Esophagus (tissue), 2 donors: ENCODE results near the gene ANK2. TPM values are rescaled to one million over a fixed set of nuclear protein-coding genes. Genes with fewer than 3 reads are reported as not detected.
"Not testable (repeated sequence)": the region's sequence is repeated elsewhere in the genome, so short reads cannot be mapped to it uniquely, and the experiment has no call there.

Experiments used
- H3K27ac ChIP-seq, 2 donors: one replicate each; pipeline ENCODE4 v1.5.1; 2013; ENCODE audit warnings: low read depth in 2 of 2, mild to moderate bottlenecking in 2 of 2, inconsistent platforms in 1 of 2, low read length in 1 of 2, moderate library complexity in 1 of 2
- H3K27me3 ChIP-seq, 2 donors: one replicate each; pipeline ENCODE4 v1.6.1; 2013; ENCODE audit warnings: low read length in 2 of 2, control low read depth in 1 of 2, mild to moderate bottlenecking in 1 of 2; ENCODE audit not compliant: insufficient read depth in 2 of 2, control insufficient read depth in 1 of 2
- H3K36me3 ChIP-seq, 2 donors: one replicate each; pipeline ENCODE4 v1.6.1; 2013; ENCODE audit warnings: low read length in 1 of 2; ENCODE audit not compliant: control insufficient read depth in 2 of 2, insufficient read depth in 2 of 2
- H3K4me1 ChIP-seq, 2 donors: one replicate each; pipeline ENCODE4 v1.6.1; 2013; ENCODE audit warnings: low read length in 1 of 2; ENCODE audit not compliant: control insufficient read depth in 2 of 2, insufficient read depth in 2 of 2
- H3K4me3 ChIP-seq, 2 donors: one replicate each; pipeline ENCODE4 v1.5.1; 2013; ENCODE audit warnings: low read length in 2 of 2, mild to moderate bottlenecking in 2 of 2, low read depth in 1 of 2, moderate library complexity in 1 of 2
- H3K9me3 ChIP-seq, 2 donors: one replicate each; pipeline ENCODE4 v1.6.1; 2013; ENCODE audit warnings: mild to moderate bottlenecking in 2 of 2, low read depth in 1 of 2, low read length in 1 of 2, moderate library complexity in 1 of 2; ENCODE audit not compliant: control insufficient read depth in 2 of 2, insufficient read depth in 1 of 2
- WGBS, 2 donors: extraction: QIAGEN DNeasy Blood & Tissue Kit; methylation state at CpG; one replicate each; pipeline ENCODE4 v1.1.7; 2013; 5-methylcytosine and 5-hydroxymethylcytosine counted together
- polyA plus RNA-seq, 2 donors: library from polyadenylated mRNA; stranded (reverse); fragments of 200-250 nt; gene quantifications; one replicate each; pipeline ENCODE4 v1.2.3, GENCODE V29; 2013
- donor health status: healthy with polysubstance abuse.
- donor health status: Bipolar disorder and iron deficiency.

ANK2 gene
- polyA plus RNA-seq, 2 donors = 0.51 to 1.4 TPM

GRCh38 chr4:113170805-113171468, 121.5 kb downstream of the ANK2 start:
- Histone ChIP-seq H3K9me3 (no peaks in the 10 kb centered on the region), H3K27ac (no peak overlapping the region), H3K4me1 (no peaks in the 10 kb centered on the region), H3K27me3 (no peaks in the 10 kb centered on the region), H3K36me3 (no peaks in the 10 kb centered on the region), H3K4me3 (no peak overlapping the region)
- 56 to 65% methylated on average over 2 of the region's 2 CpGs for WGBS, 2 donors

DNA sequence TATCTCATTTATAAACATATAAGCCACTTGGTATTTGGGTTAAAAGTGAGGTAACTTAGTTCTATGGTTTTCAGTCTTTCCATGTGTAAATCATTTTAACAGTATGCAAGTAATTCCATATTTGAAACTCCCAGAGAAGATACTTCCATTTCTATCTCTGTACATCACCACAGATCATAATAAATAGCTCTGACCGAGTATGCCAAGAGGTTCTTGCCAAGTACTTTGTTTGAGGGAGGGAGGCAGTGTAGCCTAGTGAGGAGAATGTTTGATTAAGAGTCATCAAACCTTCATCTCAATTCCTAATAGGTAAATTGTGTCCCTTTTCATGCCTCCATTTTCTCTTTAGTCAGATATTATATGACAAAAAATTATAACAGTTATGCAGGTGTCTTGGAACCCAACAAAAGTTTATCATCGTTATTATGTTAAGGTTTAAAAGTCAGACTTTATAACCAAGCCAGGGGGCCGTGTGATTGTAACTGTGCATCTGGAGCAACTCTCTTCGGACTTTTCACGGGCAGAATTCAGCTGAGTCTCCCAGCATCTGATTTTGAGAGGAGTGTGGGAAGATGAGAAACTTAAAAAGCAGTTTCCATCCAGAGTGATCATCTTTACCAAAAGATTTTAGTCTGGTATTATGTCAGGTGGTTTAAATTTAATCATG, 123.8 kb downstream of the ANK2 start:
- Histone ChIP-seq H3K9me3 (no peaks in the 10 kb centered on the region), H3K36me3 (no peaks in the 10 kb centered on the region), H3K27me3 (no peaks in the 10 kb centered on the region), H3K4me1 (no peaks in the 10 kb centered on the region), H3K4me3 (no peak overlapping the region), H3K27ac (no peak overlapping the region)
- 62 to 67% methylated on average over 5 of the region's 5 CpGs for WGBS, 2 donors

GRCh38 chr4:113173793-113174264, 124.4 kb downstream of the ANK2 start:
- Histone ChIP-seq H3K4me1 (no peaks in the 10 kb centered on the region), H3K27ac (no peak overlapping the region), H3K9me3 (no peaks in the 10 kb centered on the region), H3K4me3 (no peak overlapping the region), H3K36me3 (no peaks in the 10 kb centered on the region), H3K27me3 (no peaks in the 10 kb centered on the region)
- 54 to 57% methylated on average over 3 of the region's 3 CpGs for WGBS, 2 donors

- H3K36me3 ChIP-seq = no peaks in the 10 kb centered on the region
- H3K27me3 ChIP-seq = no peaks in the 10 kb centered on the region
- H3K4me3 ChIP-seq = no peak overlapping the region
- H3K9me3 ChIP-seq = no peaks in the 10 kb centered on the region
- WGBS, 2 donors = 57 to 73% methylated on average over 1 of the region's 1 CpG
- no peaks in the 10 kb centered on the region for H3K4me1 ChIP-seq
- no peak overlapping the region for H3K27ac ChIP-seq
Observed at GRCh38 chr4:113179091-113179490, 129.6 kb downstream of the ANK2 start.

GRCh38 chr4:113179996-113180395, 130.5 kb downstream of the ANK2 start:
- whole genome bisulfite sequencing, 2 donors = 60 to 61% methylated on average over 2 of the region's 2 CpGs
- Histone ChIP-seq H3K9me3 (no peaks in the 10 kb centered on the region), H3K27ac (no peak overlapping the region), H3K4me3 (no peak overlapping the region), H3K4me1 (no peaks in the 10 kb centered on the region), H3K27me3 (no peaks in the 10 kb centered on the region), H3K36me3 (no peaks in the 10 kb centered on the region)

DNA sequence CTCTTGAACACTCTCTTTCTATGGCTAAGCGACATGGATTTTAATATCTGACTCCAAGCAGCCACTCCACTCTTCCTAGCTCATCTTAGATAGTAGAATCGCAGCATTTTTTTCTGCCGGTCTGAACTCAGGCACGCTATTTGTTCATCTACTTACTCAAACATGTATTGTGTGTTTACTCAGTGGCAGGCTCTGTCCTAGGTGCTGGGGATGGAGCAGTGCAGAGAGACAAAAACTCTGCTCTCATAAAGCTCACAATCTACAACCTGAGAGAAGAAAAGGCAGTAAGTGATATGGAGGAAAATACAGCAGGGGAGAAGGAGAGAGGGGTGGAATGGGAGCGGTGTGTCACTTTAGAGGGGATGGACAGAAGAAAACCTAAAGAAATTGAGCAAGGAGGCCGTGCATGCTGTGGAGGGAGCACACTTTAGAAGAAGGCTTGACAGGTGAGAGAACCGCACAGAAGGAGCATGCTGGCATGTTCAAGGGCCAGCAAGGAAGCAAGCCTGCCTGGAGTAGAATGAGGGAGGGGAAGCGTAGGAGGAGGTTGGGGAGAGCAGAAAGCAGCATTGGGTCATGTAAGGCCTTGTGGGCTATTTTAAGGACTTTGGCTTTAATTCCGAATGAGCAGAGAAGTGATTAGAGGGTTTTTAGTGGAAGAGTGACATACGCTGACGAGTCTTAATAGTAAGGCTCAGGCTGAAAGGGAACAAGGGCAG, 132.0 kb downstream of the ANK2 start:
- no peak overlapping the region for H3K4me3 ChIP-seq

GRCh38 chr4:113183032-113183605, 133.7 kb downstream of the ANK2 start:
- Histone ChIP-seq H3K4me3 (no peak overlapping the region), H3K4me1 (no peaks in the 10 kb centered on the region), H3K27me3 (no peaks in the 10 kb centered on the region), H3K27ac (no peak overlapping the region), H3K36me3 (no peaks in the 10 kb centered on the region), H3K9me3 (no peaks in the 10 kb centered on the region)
- WGBS, 2 donors = 48 to 61% methylated on average over 5 of the region's 5 CpGs

More for the DNA sequence above, 132.0 kb downstream of the ANK2 start:
- Histone ChIP-seq H3K9me3 (no peaks in the 10 kb centered on the region), H3K4me1 (no peaks in the 10 kb centered on the region), H3K27ac (no peak overlapping the region), H3K27me3 (no peaks in the 10 kb centered on the region), H3K36me3 (no peaks in the 10 kb centered on the region)
- WGBS, 2 donors = 64 to 68% methylated on average over 11 of the region's 11 CpGs

GRCh38 chr4:113186220-113186619, 136.8 kb downstream of the ANK2 start:
- not testable (repeated sequence) for H3K4me3 ChIP-seq, H3K36me3 ChIP-seq, H3K9me3 ChIP-seq, H3K4me1 ChIP-seq, H3K27ac ChIP-seq, H3K27me3 ChIP-seq
- 17 to 36% methylated on average over 4 of the region's 4 CpGs for WGBS, 2 donors

- Histone ChIP-seq H3K27me3 (no peaks in the 10 kb centered on the region), H3K4me1 (no peaks in the 10 kb centered on the region), H3K9me3 (no peaks in the 10 kb centered on the region), H3K27ac (no peak overlapping the region), H3K36me3 (no peaks in the 10 kb centered on the region), H3K4me3 (no peak overlapping the region)
Observed at GRCh38 chr4:113186913-113187312, 137.5 kb downstream of the ANK2 start.
